HK-2 (cell line): ENCODE measurements around the gene MYH9.

Experiments used
- DNase-seq: peaks from one replicate; pipeline ENCODE4 v3.0.0-alpha.2; 2018; ENCODE audit not compliant: unreplicated experiment

The MYH9 gene

GRCh38 chr22:36245805-36246356, 141.9 kb downstream of the MYH9 start:
- DNase-seq, result no peak

- no peak for DNase-seq
Measured at GRCh38 chr22:36244522-36245391, 143.0 kb downstream of the MYH9 start.

- DNase-seq, result no peak
Measured at GRCh38 chr22:36243986-36244385, 143.8 kb downstream of the MYH9 start.

- DNase-seq, result peak; percentile 83
Measured at GRCh38 chr22:36239401-36240171, 148.2 kb downstream of the MYH9 start, which contains the start of gene APOL2. Gene APOL2 (minus strand): TSS chr22:36239527. CDS start chr22:36233162, 6,365 bp downstream.

- no peak for DNase-seq
Measured at GRCh38 chr22:36239150-36239400, 148.7 kb downstream of the MYH9 start.

GRCh38 chr22:36238373-36239149, 149.2 kb downstream of the MYH9 start:
- no peak for DNase-seq

GRCh38 chr22:36237462-36238372, 150.1 kb downstream of the MYH9 start:
- no peak for DNase-seq

- no peak for DNase-seq
Measured at GRCh38 chr22:36236388-36237319, 151.1 kb downstream of the MYH9 start.

- no peak for DNase-seq
Measured at GRCh38 chr22:36235585-36235984, 152.2 kb downstream of the MYH9 start.

GRCh38 chr22:36234919-36235318, 152.8 kb downstream of the MYH9 start:
- no peak for DNase-seq

- DNase-seq, result no peak
Measured at GRCh38 chr22:36234213-36234612, 153.6 kb downstream of the MYH9 start.

- DNase-seq, result no peak
Measured at GRCh38 chr22:36233796-36234195, 154.0 kb downstream of the MYH9 start.

GRCh38 chr22:36232715-36233401, 154.9 kb downstream of the MYH9 start:
- no peak for DNase-seq
